NCI-H69 (cell line): ENCODE results near the gene CNOT9.
A peak's percentile ranks its signal among the peaks of the same experiment; 100 is the strongest.
"Not testable (repeated sequence)": the region's sequence is repeated elsewhere in the genome, so short reads cannot be mapped to it uniquely, and the experiment has no call there.

Source experiments
- DNase-seq: peaks from one replicate; lab custom pipeline; 2025; lab: John Stamatoyannopoulos, UW

CNOT9 gene

GRCh38 chr2:218568190-218569037 lies at the start of gene CNOT9, which contains the start of gene USP37:
CNOT9 (plus strand) TSS chr2:218568839; CDS start chr2:218568955, 116 bp downstream.
USP37 (minus strand) TSS chr2:218568351; CDS start chr2:218558653, 9,698 bp downstream.
- DNase-seq, result peak; percentile 97

- DNase-seq, result no peak
These were observed 49.8 kb upstream of the CNOT9 start for GRCh38 chr2:218518876-218519275.

GRCh38 chr2:218523651-218524050 lies 45.0 kb upstream of the CNOT9 start:
- DNase-seq, result no peak

- not testable (repeated sequence) for DNase-seq
These were observed 40.2 kb upstream of the CNOT9 start for GRCh38 chr2:218528409-218528808.

GRCh38 chr2:218529990-218530389 lies 38.6 kb upstream of the CNOT9 start:
- DNase-seq, result no peak

- DNase-seq, result peak; percentile 9
These were observed 31.7 kb upstream of the CNOT9 start for GRCh38 chr2:218536804-218537494.

GRCh38 chr2:218540015-218540414 lies 28.6 kb upstream of the CNOT9 start:
- no peak for DNase-seq

- no peak for DNase-seq
These were observed 22.6 kb upstream of the CNOT9 start for GRCh38 chr2:218546012-218546411.

GRCh38 chr2:218547511-218547910 lies 21.1 kb upstream of the CNOT9 start:
- DNase-seq, result no peak

- DNase-seq, result no peak
These were observed 20.7 kb upstream of the CNOT9 start for GRCh38 chr2:218547978-218548377.

GRCh38 chr2:218554225-218554624 lies 14.4 kb upstream of the CNOT9 start:
- DNase-seq, result not testable (repeated sequence)

GRCh38 chr2:218555527-218555926 lies 13.1 kb upstream of the CNOT9 start:
- DNase-seq, result no peak

GRCh38 chr2:218557941-218558340 lies 10.7 kb upstream of the CNOT9 start:
- DNase-seq, result no peak

- DNase-seq, result no peak
These were observed 9.7 kb upstream of the CNOT9 start for GRCh38 chr2:218558986-218559385.

GRCh38 chr2:218564056-218564455 lies 4.6 kb upstream of the CNOT9 start:
- DNase-seq, result no peak

- DNase-seq, result no peak
These were observed 2.3 kb upstream of the CNOT9 start for GRCh38 chr2:218566296-218566695.

GRCh38 chr2:218567797-218568189 lies 846 bp upstream of the CNOT9 start:
- no peak for DNase-seq

GRCh38 chr2:218569038-218569431 lies 396 bp downstream of the CNOT9 start:
- DNase-seq, result peak; percentile 74

- DNase-seq, result peak; percentile 51
These were observed 1.2 kb downstream of the CNOT9 start for GRCh38 chr2:218569661-218570500.

- DNase-seq, result peak; percentile 9
These were observed 2.2 kb downstream of the CNOT9 start for GRCh38 chr2:218570850-218571249.

GRCh38 chr2:218576854-218577253 lies 8.2 kb downstream of the CNOT9 start:
- no peak for DNase-seq
